WTC11 (cell line): ENCODE data around the gene SLIT3.

Experiments used
- CREB1 ChIP-seq: sonication (generic); formaldehyde crosslinking; IDR thresholded peaks from 2 replicates; pipeline ENCODE4 v1.8.0; 2023; ENCODE audit warnings: mild to moderate bottlenecking, missing genetic modification reagents
- CTCF ChIP-seq: fragments of 200-600 bp; IDR thresholded peaks from 2 replicates; pipeline ENCODE4 v1.8.0; 2022; ENCODE audit warnings: antibody characterized with exemption
- MAX ChIP-seq: sonication (generic); formaldehyde crosslinking; IDR thresholded peaks from 2 replicates; pipeline ENCODE4 v1.8.0; 2022; ENCODE audit warnings: mild to moderate bottlenecking, missing genetic modification reagents
- PRDM15 ChIP-seq: sonication (generic); formaldehyde crosslinking; IDR thresholded peaks from 2 replicates; pipeline ENCODE4 v1.8.0; 2022; ENCODE audit warnings: missing genetic modification reagents
- SMAD3 ChIP-seq: sonication (generic); formaldehyde crosslinking; IDR thresholded peaks from 2 replicates; pipeline ENCODE4 v1.8.0; 2022; ENCODE audit warnings: missing genetic modification reagents, mild to moderate bottlenecking, borderline replicate concordance
- TEAD4 ChIP-seq: sonication (generic); formaldehyde crosslinking; IDR thresholded peaks from 2 replicates; pipeline ENCODE4 v1.8.0; 2022; ENCODE audit warnings: mild to moderate bottlenecking, missing genetic modification reagents

- no peak for TF ChIP-seq PRDM15 (CRISPR knock-in tag)
- no peak for TF ChIP-seq TEAD4
- TF ChIP-seq CTCF, result no peak
- no peak for TF ChIP-seq CREB1
- TF ChIP-seq SMAD3 (CRISPR knock-in tag), result no peak
- TF ChIP-seq MAX (CRISPR knock-in tag), result no peak
Measured at GRCh38 chr5:168882283-168882682, 418.7 kb downstream of the SLIT3 start.
